ENCODE results near the gene FOLR2. TPM values are rescaled to one million over a fixed set of nuclear protein-coding genes. Genes with fewer than 3 reads are reported as not detected.
A peak's percentile ranks its signal among the peaks of the same experiment; 100 is the strongest.

Gene FOLR2
- total RNA-seq, 1 donor from 2014 or later, result not detected

GRCh38 chr11:72235351-72236057, 18.9 kb downstream of the FOLR2 start:
- Histone ChIP-seq H3K4me3 (ENCODE audit: low read depth, low read length) (no peak overlapping the region), H3K36me3 (ENCODE audit: control insufficient read depth, insufficient read depth, low read length) (peaks cover 17% of the 10 kb centered on the region), H3K27me3 (ENCODE audit: control insufficient read depth, insufficient read depth, low read length) (peaks cover 16% of the 10 kb centered on the region)
- no peak for DNase-seq (ENCODE audit: low read depth)
- TF ChIP-seq, protein P1, sequence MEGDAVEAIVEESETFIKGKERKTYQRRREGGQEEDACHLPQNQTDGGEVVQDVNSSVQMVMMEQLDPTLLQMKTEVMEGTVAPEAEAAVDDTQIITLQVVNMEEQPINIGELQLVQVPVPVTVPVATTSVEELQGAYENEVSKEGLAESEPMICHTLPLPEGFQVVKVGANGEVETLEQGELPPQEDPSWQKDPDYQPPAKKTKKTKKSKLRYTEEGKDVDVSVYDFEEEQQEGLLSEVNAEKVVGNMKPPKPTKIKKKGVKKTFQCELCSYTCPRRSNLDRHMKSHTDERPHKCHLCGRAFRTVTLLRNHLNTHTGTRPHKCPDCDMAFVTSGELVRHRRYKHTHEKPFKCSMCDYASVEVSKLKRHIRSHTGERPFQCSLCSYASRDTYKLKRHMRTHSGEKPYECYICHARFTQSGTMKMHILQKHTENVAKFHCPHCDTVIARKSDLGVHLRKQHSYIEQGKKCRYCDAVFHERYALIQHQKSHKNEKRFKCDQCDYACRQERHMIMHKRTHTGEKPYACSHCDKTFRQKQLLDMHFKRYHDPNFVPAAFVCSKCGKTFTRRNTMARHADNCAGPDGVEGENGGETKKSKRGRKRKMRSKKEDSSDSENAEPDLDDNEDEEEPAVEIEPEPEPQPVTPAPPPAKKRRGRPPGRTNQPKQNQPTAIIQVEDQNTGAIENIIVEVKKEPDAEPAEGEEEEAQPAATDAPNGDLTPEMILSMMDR (IDR thresholded peaks at IDR 0.05; ENCODE audit: insufficient read depth, low read length, poor library complexity, severe bottlenecking), result no peak

GRCh38 chr11:72236083-72236697, 19.6 kb downstream of the FOLR2 start:
- Histone ChIP-seq H3K4me3 (ENCODE audit: low read depth, low read length) (no peak overlapping the region), H3K36me3 (ENCODE audit: control insufficient read depth, insufficient read depth, low read length) (peaks cover 17% of the 10 kb centered on the region), H3K27me3 (ENCODE audit: control insufficient read depth, insufficient read depth, low read length) (peaks cover 23% of the 10 kb centered on the region)
- TF ChIP-seq, protein P1 (IDR thresholded peaks at IDR 0.05; ENCODE audit: insufficient read depth, low read length, poor library complexity, severe bottlenecking), result no peak
- no peak for DNase-seq (ENCODE audit: low read depth)

DNA sequence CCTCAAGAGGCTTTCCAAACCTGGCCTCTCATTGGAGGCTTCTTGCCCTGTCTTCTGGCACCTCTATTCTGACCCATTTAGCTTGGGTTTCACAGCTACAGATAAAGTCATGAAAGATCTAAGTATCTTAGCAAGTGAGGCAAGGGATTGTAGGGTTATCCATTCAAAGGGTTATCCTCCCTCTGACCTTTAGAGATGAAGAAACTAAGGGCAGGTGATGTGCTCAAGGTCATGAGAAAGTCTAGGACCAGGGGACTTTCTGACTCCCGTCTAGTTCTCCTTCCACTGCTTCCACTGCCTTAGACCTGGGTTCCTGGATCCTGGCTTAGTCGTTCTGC, 20.1 kb downstream of the FOLR2 start:
- Histone ChIP-seq H3K4me3 (ENCODE audit: low read depth, low read length) (no peak overlapping the region), H3K36me3 (ENCODE audit: control insufficient read depth, insufficient read depth, low read length) (peaks cover 17% of the 10 kb centered on the region), H3K27me3 (ENCODE audit: control insufficient read depth, insufficient read depth, low read length) (peaks cover 29% of the 10 kb centered on the region)
- TF ChIP-seq, protein P1 (IDR thresholded peaks at IDR 0.05; ENCODE audit: insufficient read depth, low read length, poor library complexity, severe bottlenecking), result no peak
- DNase-seq (ENCODE audit: low read depth), result no peak

DNA sequence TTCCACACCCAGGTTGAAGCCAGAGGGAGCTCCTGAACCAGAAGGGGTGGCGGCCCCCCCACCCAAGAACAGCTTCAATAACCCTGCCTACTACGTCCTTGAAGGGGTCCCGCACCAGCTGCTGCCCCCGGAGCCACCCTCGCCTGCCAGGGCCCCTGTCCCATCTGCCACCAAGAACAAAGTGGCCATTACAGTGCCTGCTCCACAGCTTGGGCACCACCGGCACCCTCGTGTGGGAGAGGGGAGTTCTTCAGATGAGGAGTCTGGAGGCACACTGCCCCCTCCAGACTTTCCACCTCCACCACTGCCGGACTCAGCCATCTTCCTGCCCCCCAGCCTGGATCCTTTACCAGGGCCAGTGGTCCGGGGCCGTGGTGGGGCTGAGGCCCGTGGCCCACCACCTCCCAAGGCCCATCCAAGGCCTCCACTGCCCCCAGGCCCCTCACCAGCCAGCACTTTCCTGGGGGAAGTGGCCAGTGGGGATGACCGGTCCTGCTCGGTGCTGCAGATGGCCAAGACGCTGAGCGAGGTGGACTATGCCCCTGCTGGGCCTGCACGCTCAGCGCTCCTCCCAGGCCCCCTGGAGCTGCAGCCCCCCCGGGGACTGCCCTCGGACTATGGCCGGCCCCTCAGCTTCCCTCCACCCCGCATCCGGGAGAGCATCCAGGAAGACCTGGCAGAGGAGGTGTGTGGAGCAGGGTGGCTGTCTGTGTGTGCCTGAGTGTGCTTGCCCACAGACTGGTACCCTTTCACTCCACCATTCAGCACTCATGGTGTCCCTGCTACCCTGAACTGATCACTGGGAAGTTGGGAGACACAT, 20.7 kb downstream of the FOLR2 start:
- H3K36me3 ChIP-seq (ENCODE audit: control insufficient read depth, insufficient read depth, low read length), result peaks cover 14% of the 10 kb centered on the region
- H3K4me3 ChIP-seq (ENCODE audit: low read depth, low read length), result no peak overlapping the region
- no peak for DNase-seq (ENCODE audit: low read depth)
- TF ChIP-seq, protein P1 (IDR thresholded peaks at IDR 0.05; ENCODE audit: insufficient read depth, low read length, poor library complexity, severe bottlenecking), result no peak
- peaks cover 35% of the 10 kb centered on the region for H3K27me3 ChIP-seq (ENCODE audit: control insufficient read depth, insufficient read depth, low read length)

GRCh38 chr11:72238040-72238450, 21.5 kb downstream of the FOLR2 start:
- H3K4me3 ChIP-seq (ENCODE audit: low read depth, low read length), result no peak overlapping the region
- TF ChIP-seq, protein P1 (IDR thresholded peaks at IDR 0.05; ENCODE audit: insufficient read depth, low read length, poor library complexity, severe bottlenecking), result peak; percentile 80
- H3K27me3 ChIP-seq (ENCODE audit: control insufficient read depth, insufficient read depth, low read length), result peaks cover 39% of the 10 kb centered on the region
- DNase-seq (ENCODE audit: low read depth), result no peak
- peaks cover 12% of the 10 kb centered on the region for H3K36me3 ChIP-seq (ENCODE audit: control insufficient read depth, insufficient read depth, low read length)

All from kidney epithelial cell (primary cell).